Stimulated activated CD4-positive, alpha-beta T cell treated with anti-CD3 and anti-CD28 coated beads, Interleukin-12 subunit alpha, Interleukin-12 subunit beta, amount 100 ng/mL, for 24 hours (primary cell): ENCODE data around the gene SDF4.

Experiments
- DNase-seq, 2 experiments: peaks; one replicate each; pipeline ENCODE4 v3.0.0-alpha.2; 2020; ENCODE audit warnings: low read depth in 2 of 2

SDF4 gene

GRCh38 chr1:1213345-1214265, 18.2 kb downstream of the SDF4 start, which contains the start of gene TNFRSF4:
TSS of gene TNFRSF4 (minus strand) at chr1:1214153. CDS start at chr1:1214127, 26 bp downstream.
- DNase-seq, result no peak

DNA sequence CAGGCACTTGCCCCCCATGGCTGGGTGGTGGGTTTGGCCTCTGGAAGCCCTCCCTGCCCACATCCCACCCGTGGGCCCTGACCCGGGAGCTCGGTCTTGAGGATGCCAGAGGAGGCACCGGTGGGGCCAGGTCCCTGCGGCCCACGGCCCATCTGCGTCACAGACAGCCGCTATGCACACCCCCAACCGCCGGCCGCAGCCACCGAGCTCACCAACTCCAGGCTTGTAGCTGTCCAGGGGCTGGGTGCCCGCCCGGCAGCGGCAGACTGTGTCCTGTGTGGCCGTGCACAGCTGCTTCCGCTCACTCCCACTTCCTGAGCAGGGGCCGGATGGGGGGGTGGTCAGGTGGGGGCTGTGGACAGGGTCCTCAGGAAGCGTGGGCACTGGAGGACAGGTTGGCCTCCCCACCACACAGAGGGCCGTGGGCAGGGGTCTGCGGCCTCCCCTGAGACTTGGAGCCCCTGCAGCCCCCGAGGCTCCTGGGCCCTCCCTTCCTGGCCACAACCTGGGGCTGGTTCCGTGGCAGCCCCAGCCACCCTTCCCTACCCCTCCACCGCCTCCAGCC, 18.9 kb downstream of the SDF4 start:
- DNase-seq, result no peak

- DNase-seq, result no peak
Measured at GRCh38 chr1:1211541-1212441, 20.0 kb downstream of the SDF4 start.

DNA sequence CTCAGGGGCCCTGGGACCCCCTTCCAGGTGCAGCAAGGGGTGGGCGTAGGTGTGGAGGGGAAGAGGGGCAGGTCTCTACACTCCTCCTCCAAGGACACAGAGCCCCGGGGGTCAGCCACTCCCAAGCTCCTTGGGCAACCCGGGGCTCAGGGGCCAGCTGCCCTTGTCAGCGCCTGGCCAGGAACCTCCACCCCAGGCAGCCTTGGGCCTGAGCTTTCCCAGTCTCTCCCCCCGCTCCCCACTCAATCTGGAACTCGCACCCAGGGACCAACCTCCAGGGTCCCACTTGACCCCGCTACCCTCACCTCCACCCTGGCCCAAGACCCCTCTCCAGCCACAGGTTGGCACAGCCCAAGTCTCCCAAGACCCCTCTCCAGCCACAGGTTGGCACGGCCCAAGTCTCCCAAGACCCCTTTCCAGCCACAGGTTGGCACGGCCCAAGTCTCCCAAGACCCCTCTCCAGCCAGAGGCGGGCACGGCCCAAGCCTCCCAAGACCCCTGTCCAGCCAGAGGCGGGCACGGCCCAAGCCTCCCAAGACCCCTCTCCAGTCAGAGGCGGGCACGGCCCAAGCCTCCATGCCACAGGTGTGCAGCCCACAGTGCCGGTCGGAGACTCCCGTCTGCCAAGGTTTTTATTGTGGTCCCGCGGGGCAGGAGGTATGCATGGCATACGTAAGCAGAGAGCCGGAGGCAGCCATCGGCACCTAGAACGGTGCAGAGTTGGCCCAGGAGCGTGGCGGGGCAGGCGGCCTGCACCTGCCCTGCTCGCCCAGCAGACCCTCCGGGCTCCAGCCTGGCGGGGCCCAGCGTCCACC, 20.9 kb downstream of the SDF4 start:
- no peak for DNase-seq

GRCh38 chr1:1208713-1209433, 22.9 kb downstream of the SDF4 start:
- DNase-seq, result peak in 1 of 2 experiments; percentile 59

GRCh38 chr1:1207571-1207892, 24.3 kb downstream of the SDF4 start:
- no peak for DNase-seq

- DNase-seq, result no peak
Measured at GRCh38 chr1:1206966-1207531, 24.8 kb downstream of the SDF4 start.

DNA sequence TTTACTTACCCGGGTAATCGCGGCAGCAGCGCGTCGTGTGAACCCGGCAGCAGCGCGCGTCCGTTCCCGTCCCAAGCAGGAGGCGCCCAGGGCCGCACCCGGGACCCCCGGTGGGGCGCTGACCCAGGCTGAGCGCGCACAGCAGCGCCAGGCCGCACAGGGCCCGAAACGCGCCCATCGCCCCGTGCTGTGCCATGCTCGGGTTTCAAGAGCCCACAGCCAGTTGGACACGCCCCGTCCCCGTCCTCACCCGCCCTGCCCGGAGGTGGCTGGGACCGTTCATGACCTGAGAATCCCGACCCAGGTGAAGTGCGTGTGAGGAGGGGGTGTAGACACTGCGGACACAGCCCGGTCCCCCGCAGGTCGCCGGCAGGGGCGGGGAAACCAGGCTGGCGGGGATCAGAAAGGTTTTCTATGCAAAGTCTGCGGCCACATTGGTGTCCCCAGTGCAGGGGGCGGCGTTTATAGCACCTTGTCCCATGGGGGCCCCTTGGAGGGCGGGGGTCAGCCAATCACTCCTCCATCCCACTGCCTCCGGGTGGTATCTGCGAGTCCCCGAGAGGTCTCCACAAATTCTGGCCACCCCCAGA, 25.3 kb downstream of the SDF4 start, which contains the start of gene TNFRSF18:
Gene TNFRSF18 (minus strand): TSS at position 217 of the 590 bp plus-strand sequence. CDS start 21 bp downstream, at position 196.
- no peak for DNase-seq

GRCh38 chr1:1205769-1206375, 25.9 kb downstream of the SDF4 start:
- DNase-seq, result no peak

DNA sequence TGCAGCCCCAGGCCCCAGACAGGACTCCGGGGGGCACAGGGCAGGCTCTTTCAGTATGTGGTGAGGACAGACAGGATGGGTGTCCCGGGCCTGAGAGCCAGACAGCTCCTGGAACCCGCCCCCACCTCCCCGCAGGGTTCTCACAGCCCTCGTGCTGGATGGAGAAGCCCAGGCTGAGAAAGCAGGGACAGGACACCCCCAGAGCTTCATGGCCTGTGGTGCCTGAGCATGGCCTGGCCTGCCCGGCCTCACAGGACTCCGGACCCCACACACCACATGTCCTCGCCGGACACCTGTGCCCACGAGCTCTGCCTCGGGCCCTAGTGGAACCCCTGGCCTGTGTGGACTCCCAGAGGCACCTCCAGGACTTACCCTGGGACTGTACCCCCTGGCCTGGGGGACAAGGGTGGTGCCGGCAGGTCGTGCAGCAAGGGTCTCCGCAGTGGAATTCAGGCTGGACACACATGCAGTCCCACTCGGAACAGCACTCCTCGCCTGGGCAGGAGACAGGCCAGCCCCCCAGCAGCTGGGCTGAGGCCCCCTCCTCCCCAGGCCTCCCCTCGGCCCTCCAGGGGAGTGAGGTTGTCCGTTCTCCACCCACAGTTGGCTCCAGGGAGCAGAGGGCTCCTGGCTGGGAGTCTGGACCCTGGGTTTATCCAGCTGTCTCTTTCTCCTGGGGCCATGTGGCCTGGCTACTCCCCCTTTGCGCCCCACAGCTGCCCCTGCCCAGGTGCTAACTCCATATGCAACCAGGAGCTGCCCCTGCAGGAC, 26.6 kb downstream of the SDF4 start:
- DNase-seq, result no peak

- DNase-seq, result no peak
Measured at GRCh38 chr1:1204425-1204920, 27.3 kb downstream of the SDF4 start.

GRCh38 chr1:1203561-1204424, 28.0 kb downstream of the SDF4 start:
- no peak for DNase-seq

DNA sequence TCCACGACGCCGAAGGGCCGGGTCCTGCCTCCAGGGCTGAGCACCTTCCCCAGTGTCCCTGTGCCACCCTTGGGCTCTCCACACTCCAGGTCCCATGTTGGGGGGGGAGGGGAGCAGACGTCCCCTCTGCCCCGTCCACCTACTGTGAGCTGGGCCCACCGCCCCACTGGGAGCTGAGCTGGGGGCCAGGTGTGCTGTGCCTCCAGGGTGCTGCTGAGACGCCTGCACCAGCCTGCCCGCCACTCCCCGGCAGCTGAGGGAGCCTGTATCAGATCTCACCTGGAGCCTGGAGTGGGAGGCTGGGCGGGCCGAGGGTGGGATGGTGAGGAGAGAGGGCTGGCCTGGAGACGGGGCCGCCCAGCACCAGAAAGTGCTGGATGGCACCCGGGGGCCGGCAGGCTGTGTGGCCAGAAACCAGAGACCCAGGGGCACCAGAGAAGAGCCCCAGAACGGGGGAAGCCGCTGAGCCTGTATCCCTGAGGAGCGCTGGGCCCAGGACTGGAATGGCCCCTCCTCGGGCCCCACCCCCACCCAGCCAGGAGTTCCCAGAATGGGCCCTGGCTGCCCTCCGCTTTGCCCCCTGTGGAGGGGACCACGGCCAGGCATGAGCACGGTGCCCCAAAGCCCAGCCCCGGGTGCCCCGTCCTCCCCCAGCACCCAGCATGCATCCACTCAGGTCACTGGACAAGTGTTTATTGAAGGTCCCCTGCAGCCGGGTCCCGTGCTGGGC, 28.8 kb downstream of the SDF4 start:
- no peak for DNase-seq

DNA sequence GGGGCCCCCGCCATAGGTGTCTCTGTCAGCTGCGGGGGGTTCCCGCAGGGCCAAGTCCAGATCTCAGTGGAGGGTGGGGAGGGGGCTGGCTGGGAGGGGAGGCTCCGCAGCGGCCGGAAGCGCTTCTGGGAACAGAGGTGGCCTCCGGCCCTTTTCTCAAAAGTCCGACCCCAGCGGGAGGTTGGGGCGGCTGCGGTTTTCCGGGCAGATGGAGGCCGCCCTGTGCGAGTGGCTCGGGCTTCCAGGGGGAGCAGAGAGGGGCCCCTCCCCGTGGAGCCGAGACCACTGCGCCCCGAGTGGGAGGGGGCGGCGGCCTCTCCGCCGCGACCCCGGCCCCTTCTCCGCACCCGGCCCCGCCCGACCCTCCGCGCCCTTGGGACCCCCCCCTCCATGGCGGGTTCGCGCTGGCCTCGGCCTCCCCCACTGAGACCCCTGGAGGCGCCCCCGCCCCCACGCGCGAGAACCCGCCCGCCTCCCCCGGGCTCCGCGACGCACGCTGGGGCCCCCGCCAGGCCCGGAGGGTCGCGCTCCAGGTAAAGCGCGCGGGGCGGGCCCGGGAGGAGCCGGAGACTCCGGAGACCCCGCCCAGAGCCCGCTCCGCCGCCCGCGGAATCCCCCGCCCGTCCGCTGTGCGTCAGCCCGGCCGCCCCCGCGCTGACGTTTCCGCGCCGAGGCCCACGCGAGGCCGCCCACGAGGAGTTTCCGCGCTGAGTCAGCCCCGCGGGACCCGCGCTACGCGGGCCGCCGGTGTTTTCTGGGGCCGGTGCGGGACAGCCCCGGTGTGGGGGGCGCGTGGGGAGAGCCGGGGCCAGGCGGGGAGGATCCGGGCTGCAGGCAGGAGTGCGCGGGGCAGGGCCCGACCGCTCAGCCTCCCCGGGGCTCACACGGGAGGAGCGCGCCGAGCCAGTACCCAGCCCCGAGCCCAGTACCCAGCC, 30.7 kb downstream of the SDF4 start:
- DNase-seq, result peak; percentile 79 to 81
